Upper lobe of left lung (tissue), 4 donors: ENCODE measurements around the gene SLC6A18.

ENCODE experiments used
- EP300 ChIP-seq, 4 donors: sonication (generic); formaldehyde crosslinking; IDR thresholded peaks; one replicate each; pipeline ENCODE4 v1.5.1; 2017; ENCODE audit warnings: antibody characterized with exemption in 4 of 4, control low read depth in 2 of 4
- POLR2A ChIP-seq, 4 donors: fragments of 450-650 bp; IDR thresholded peaks; one replicate each; pipeline ENCODE4 v1.5.1; 2016 to 2017; ENCODE audit warnings: antibody characterized with exemption in 4 of 4, mild to moderate bottlenecking in 2 of 4
- TF ChIP-seq, protein P1 (sequence below), 6 experiments: fragments of 450-650 bp in 4 of 6; fragments of 200-600 bp in 2 of 6; sonication (generic) in 2 of 6; IDR thresholded peaks; one replicate each; pipeline ENCODE4 v1.5.1; 2016 to 2019; ENCODE audit warnings: antibody characterized with exemption in 6 of 6

GRCh38 chr5:1201327-1202025 lies 23.7 kb upstream of the SLC6A18 start, which contains the start of gene SLC6A19:
- TF ChIP-seq, protein P1, sequence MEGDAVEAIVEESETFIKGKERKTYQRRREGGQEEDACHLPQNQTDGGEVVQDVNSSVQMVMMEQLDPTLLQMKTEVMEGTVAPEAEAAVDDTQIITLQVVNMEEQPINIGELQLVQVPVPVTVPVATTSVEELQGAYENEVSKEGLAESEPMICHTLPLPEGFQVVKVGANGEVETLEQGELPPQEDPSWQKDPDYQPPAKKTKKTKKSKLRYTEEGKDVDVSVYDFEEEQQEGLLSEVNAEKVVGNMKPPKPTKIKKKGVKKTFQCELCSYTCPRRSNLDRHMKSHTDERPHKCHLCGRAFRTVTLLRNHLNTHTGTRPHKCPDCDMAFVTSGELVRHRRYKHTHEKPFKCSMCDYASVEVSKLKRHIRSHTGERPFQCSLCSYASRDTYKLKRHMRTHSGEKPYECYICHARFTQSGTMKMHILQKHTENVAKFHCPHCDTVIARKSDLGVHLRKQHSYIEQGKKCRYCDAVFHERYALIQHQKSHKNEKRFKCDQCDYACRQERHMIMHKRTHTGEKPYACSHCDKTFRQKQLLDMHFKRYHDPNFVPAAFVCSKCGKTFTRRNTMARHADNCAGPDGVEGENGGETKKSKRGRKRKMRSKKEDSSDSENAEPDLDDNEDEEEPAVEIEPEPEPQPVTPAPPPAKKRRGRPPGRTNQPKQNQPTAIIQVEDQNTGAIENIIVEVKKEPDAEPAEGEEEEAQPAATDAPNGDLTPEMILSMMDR (IDR thresholded peaks at IDR 0.05) = no peak
- TF ChIP-seq EP300 (IDR thresholded peaks at IDR 0.05) = no peak
- TF ChIP-seq POLR2A (IDR thresholded peaks at IDR 0.05) = no peak
